Stimulated activated CD4-positive, alpha-beta T cell treated with anti-CD3 and anti-CD28 coated beads, Interleukin-4, amount 100 ng/mL, for 48 hours (primary cell): ENCODE data around the gene GFRA1.

Experiments used
- DNase-seq, 2 donors: peaks; one replicate each; pipeline ENCODE4 v3.0.0-alpha.2; 2020; ENCODE audit warnings: low read depth in 2 of 2

GFRA1 gene

GRCh38 chr10:116126239-116126638 is 146.8 kb downstream of the GFRA1 start:
- no peak for DNase-seq

- no peak for DNase-seq
Observed at GRCh38 chr10:116125180-116125579, 147.8 kb downstream of the GFRA1 start.

- DNase-seq = no peak
Observed at GRCh38 chr10:116124777-116125176, 148.2 kb downstream of the GFRA1 start.

GRCh38 chr10:116122664-116123063 is 150.3 kb downstream of the GFRA1 start:
- no peak for DNase-seq

- DNase-seq = no peak
Observed at GRCh38 chr10:116121640-116122525, 151.1 kb downstream of the GFRA1 start.

GRCh38 chr10:116120688-116121455 is 152.1 kb downstream of the GFRA1 start:
- no peak for DNase-seq

- no peak for DNase-seq
Observed at GRCh38 chr10:116118847-116119246, 154.2 kb downstream of the GFRA1 start.

- no peak for DNase-seq
Observed at GRCh38 chr10:116115797-116116196, 157.2 kb downstream of the GFRA1 start.

GRCh38 chr10:116115036-116115641 is 157.9 kb downstream of the GFRA1 start:
- DNase-seq = no peak

DNA sequence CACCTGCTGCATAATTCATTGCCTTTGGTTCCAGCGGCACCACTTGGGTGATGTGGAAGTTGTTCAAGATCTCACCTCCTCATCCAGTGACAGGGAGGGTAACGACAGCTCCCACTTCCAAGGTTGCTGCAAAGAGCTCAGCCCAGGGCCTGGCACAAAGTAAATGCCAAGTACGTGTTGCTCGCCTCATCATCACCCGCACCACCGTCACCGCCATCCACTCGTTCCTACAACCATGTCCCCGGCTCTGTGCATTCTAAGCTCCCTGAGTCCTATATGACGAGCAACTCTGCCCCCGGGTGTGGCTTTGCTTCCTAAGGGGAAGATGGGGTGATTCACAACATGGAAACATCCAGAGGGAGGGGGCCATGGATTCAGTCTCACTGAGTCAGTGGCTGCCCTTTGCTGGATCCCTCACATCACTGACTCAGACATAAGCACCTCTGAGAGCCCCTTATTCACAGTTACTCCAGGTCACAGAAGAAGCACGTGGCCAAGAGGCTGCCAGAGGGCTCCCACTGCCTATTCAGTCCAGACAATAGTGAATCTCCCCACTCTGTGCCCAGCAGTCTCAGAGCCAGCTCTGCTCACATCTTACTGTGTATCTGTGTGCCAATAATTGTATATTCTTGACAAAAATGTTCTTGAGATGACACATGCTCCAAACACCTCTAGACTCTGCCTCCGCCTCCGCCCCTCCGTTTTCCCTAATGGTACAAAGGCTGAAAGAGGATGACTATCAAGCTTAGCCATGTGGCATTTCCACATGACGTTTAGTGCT is 159.1 kb downstream of the GFRA1 start:
- no peak for DNase-seq

GRCh38 chr10:116112232-116113231 is 160.5 kb downstream of the GFRA1 start:
- no peak for DNase-seq

GRCh38 chr10:116111483-116112095 is 161.4 kb downstream of the GFRA1 start:
- DNase-seq = no peak

DNA sequence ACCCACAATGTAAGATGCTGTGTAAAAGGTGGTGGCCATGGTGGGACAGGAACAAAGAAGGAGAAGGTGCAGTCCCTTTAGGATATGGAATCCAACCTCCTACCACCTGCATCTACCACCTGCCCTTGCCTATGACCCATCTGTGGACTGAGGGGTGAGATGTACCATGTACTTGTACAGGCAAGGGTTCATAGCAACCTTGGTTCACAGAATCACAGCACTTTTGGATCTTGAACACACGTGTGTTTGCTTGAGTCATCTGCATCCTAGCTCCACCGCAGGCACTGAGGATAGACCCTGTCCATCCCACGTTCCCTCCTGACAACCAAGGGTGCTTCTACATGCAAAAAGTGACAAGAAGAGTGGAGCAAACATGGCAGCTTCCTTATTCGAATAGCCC is 162.3 kb downstream of the GFRA1 start:
- no peak for DNase-seq

DNA sequence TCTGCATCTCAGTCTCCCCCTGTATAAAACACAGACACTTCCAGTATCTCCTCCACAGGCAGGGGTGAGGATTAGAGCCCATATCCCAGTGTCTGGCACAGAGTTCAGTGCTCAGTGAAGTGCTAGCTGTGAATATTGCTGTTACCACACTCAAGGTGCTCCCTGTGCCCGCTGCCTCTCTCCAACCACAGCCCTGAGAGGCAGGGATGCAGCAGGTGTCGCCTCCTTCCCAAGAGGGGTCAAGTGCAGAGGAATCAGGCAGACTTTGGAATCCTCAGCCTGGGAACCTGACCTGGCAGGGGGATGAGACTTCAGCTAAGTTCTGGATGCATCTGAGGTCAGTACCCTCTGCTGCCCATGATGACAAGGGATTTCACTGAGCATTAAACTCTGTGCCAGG is 163.1 kb downstream of the GFRA1 start:
- no peak for DNase-seq

- no peak for DNase-seq
Observed at GRCh38 chr10:116109481-116109880, 163.5 kb downstream of the GFRA1 start.

GRCh38 chr10:116108095-116108494 is 164.9 kb downstream of the GFRA1 start:
- DNase-seq = no peak

DNA sequence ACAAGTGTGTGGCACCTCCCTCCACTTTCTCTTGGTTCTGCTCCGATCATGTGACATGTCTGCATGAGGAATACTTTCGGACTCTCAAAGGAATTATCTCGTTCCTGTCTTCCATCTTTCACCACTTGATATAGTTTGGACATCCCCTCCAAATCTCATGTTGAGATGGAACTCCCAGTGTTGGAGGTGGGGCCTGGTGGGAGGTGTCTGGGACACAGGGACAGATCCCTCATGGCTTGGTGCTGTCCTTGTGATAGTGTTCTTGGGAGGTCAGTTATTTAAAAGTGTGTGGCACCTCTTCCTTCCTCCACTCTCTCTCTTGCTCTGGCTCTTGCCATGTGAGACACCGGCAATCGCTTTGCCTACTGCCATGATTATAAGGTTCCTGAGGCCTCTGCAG is 166.4 kb downstream of the GFRA1 start:
- no peak for DNase-seq

GRCh38 chr10:116105264-116105663 is 167.7 kb downstream of the GFRA1 start:
- no peak for DNase-seq

GRCh38 chr10:116104210-116104932 is 168.6 kb downstream of the GFRA1 start:
- no peak for DNase-seq
